ENCODE data around the gene TCAP.

TCAP gene

GRCh38 chr17:39664581-39665561, at the start of gene TCAP:
Gene TCAP (plus strand): TSS chr17:39665349. CDS start chr17:39665360, 11 bp downstream.
- no peak for DNase-seq
- in situ Hi-C loops (cut with HindIII; ENCODE audit: low pct_ligation_motif_present, low pct_unique_long_range_greater_than_20kb, low sequenced_read_pairs) = no loop called here

- in situ Hi-C loops (cut with HindIII; ENCODE audit: low pct_ligation_motif_present, low pct_unique_long_range_greater_than_20kb, low sequenced_read_pairs) = no loop called here
- DNase-seq = no peak
Observed at GRCh38 chr17:39615434-39615833, 49.7 kb upstream of the TCAP start.

- in situ Hi-C loops (cut with HindIII; ENCODE audit: low pct_ligation_motif_present, low pct_unique_long_range_greater_than_20kb, low sequenced_read_pairs) = no loop called here
- no peak for DNase-seq
Observed at GRCh38 chr17:39617100-39617445, 48.1 kb upstream of the TCAP start.

GRCh38 chr17:39617446-39618245, 47.5 kb upstream of the TCAP start:
- peak; percentile 78 for DNase-seq
- in situ Hi-C loops (cut with HindIII; ENCODE audit: low pct_ligation_motif_present, low pct_unique_long_range_greater_than_20kb, low sequenced_read_pairs) = no loop called here

GRCh38 chr17:39618246-39618913, 46.8 kb upstream of the TCAP start:
- in situ Hi-C loops (cut with HindIII; ENCODE audit: low pct_ligation_motif_present, low pct_unique_long_range_greater_than_20kb, low sequenced_read_pairs) = no loop called here
- DNase-seq = peak; percentile 14

GRCh38 chr17:39618956-39619785, 46.0 kb upstream of the TCAP start:
- DNase-seq = no peak
- in situ Hi-C loops (cut with HindIII; ENCODE audit: low pct_ligation_motif_present, low pct_unique_long_range_greater_than_20kb, low sequenced_read_pairs) = no loop called here

- DNase-seq = no peak
- in situ Hi-C loops (cut with HindIII; ENCODE audit: low pct_ligation_motif_present, low pct_unique_long_range_greater_than_20kb, low sequenced_read_pairs) = no loop called here
Observed at GRCh38 chr17:39619786-39620101, 45.4 kb upstream of the TCAP start.

GRCh38 chr17:39621523-39622379, 43.4 kb upstream of the TCAP start:
- peak; percentile 92 for DNase-seq
- in situ Hi-C loops (cut with HindIII; ENCODE audit: low pct_ligation_motif_present, low pct_unique_long_range_greater_than_20kb, low sequenced_read_pairs) = no loop called here

GRCh38 chr17:39622380-39623006, 42.7 kb upstream of the TCAP start:
- peak; percentile 87 for DNase-seq
- in situ Hi-C loops (cut with HindIII; ENCODE audit: low pct_ligation_motif_present, low pct_unique_long_range_greater_than_20kb, low sequenced_read_pairs) = no loop called here

GRCh38 chr17:39623356-39623950, 41.7 kb upstream of the TCAP start:
- peak; percentile 81 for DNase-seq
- in situ Hi-C loops (cut with HindIII; ENCODE audit: low pct_ligation_motif_present, low pct_unique_long_range_greater_than_20kb, low sequenced_read_pairs) = no loop called here

GRCh38 chr17:39624313-39624712, 40.8 kb upstream of the TCAP start:
- DNase-seq = no peak
- in situ Hi-C loops (cut with HindIII; ENCODE audit: low pct_ligation_motif_present, low pct_unique_long_range_greater_than_20kb, low sequenced_read_pairs) = no loop called here

GRCh38 chr17:39625198-39625785, 39.9 kb upstream of the TCAP start:
- in situ Hi-C loops (cut with HindIII; ENCODE audit: low pct_ligation_motif_present, low pct_unique_long_range_greater_than_20kb, low sequenced_read_pairs) = no loop called here
- DNase-seq = no peak

- in situ Hi-C loops (cut with HindIII; ENCODE audit: low pct_ligation_motif_present, low pct_unique_long_range_greater_than_20kb, low sequenced_read_pairs) = no loop called here
Observed at GRCh38 chr17:39626171-39627046, 38.7 kb upstream of the TCAP start, which contains the start of gene PPP1R1B. Gene PPP1R1B (plus strand): TSS chr17:39626952. CDS start chr17:39627393, 441 bp downstream.

GRCh38 chr17:39627047-39627711, 38.0 kb upstream of the TCAP start:
- no peak for DNase-seq
- in situ Hi-C loops (cut with HindIII; ENCODE audit: low pct_ligation_motif_present, low pct_unique_long_range_greater_than_20kb, low sequenced_read_pairs) = no loop called here

More at GRCh38 chr17:39626171-39627046, 38.7 kb upstream of the TCAP start, which contains the start of gene PPP1R1B:
- DNase-seq = no peak

Measured in ACHN (cell line).